GM21717 (cell line): ENCODE measurements around the gene TOMM40.
"Not testable (repeated sequence)": the region's sequence is repeated elsewhere in the genome, so short reads cannot be mapped to it uniquely, and the experiment has no call there.

Experiments used
- ATAC-seq: cut with Tn5 transposase; IDR thresholded peaks from one replicate; pipeline ENCODE4 v1.9.1; 2021; ENCODE audit warnings: mild to moderate bottlenecking, moderate library complexity; ENCODE audit not compliant: unreplicated experiment

TOMM40 gene

DNA sequence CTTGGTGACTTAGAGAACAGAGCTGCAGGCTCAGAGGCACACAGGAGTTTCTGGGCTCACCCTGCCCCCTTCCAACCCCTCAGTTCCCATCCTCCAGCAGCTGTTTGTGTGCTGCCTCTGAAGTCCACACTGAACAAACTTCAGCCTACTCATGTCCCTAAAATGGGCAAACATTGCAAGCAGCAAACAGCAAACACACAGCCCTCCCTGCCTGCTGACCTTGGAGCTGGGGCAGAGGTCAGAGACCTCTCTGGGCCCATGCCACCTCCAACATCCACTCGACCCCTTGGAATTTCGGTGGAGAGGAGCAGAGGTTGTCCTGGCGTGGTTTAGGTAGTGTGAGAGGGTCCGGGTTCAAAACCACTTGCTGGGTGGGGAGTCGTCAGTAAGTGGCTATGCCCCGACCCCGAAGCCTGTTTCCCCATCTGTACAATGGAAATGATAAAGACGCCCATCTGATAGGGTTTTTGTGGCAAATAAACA, 33.2 kb downstream of the TOMM40 start:
- no peak for ATAC-seq

DNA sequence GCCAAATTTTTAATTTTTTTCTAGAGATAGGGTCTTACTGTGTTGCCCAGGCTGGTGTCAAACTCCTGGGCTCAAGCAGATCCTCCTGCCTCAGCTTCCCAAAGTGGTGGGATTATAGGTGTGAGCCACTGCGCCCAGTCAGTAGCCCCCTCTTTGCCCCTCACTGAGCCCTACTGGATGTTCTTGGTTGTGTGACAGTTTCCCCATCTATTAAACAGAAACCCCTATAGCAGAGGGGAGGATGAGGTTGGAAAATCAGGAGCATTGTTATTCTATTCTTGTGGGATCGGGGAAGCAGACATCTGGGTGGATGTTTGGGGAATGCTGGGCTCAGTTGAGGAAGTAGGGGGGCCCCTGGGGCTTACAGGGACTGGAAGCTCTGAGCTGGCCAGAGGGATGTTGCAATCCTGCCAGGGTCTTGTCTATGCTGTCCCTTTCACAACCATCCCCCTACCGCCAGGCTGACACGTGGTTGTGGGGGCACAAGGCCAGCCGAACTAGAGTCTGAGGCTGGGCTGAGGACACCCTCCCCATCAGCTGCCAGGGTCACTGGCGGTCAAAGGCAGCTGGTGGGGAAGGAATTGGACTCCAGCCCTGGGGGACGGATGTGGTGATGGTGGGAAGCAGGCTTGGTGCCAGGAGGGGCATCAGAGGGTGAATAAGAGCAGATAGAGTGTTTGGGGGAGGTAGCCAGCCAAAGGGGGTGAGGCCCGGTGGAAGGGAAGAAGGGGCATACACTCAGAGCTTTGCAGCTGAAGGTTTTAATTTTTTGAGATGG, 34.2 kb downstream of the TOMM40 start:
- ATAC-seq = no peak

DNA sequence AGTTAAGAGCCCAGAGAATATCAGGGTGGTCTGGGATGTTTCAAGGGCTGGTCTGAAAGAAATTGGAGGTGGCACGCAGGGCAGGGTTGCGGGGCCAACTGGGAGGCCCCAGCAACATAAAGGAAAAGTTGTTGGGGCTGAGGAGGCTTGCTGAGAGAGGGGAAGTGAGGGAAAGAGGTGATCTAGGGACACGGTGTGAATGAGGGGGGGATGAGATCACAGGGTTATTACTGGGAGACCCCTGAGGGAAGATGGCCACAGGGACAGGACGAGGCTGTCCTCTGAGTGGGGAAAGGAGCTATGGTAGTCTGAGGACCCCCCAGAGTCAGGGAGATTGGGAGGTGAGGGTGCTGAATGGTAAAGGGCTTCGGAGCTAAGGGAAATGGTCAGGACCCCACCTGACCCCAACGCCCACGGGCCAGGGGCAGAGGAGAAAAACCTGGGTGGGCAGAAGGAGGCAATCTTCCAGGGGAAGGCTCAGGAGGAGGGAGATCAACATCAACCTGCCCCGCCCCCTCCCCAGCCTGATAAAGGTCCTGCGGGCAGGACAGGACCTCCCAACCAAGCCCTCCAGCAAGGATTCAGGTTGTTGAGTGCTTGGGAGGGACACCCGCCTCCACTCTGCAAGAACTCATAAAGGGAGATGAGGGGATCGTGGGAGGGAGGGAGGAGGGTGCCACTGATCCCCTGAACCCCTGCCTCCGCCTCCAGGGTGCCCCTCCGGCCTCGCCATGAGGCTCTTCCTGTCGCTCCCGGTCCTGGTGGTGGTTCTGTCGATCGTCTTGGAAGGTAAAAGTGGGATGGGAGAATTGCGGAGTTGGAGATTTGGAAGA, 35.4 kb downstream of the TOMM40 start:
- not testable (repeated sequence) for ATAC-seq

DNA sequence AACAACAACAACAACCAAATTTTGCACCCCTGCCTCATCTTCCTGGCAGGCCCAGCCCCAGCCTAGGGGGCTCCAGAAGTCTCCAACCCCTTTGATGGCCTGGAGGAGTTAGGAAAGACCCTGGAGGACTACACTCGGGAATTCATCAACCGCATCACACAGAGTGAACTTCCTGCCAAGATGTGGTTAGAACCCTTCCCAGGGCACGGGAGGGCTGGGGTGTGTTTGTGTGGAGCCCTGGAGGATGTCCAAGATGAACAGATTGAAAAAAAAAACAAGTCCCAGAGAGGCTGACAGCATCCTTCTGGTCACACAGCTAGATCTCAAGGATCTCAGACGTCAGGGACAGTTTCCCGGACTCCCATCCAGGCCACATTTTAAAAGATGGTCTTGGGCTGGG, 36.7 kb downstream of the TOMM40 start:
- ATAC-seq = no peak

DNA sequence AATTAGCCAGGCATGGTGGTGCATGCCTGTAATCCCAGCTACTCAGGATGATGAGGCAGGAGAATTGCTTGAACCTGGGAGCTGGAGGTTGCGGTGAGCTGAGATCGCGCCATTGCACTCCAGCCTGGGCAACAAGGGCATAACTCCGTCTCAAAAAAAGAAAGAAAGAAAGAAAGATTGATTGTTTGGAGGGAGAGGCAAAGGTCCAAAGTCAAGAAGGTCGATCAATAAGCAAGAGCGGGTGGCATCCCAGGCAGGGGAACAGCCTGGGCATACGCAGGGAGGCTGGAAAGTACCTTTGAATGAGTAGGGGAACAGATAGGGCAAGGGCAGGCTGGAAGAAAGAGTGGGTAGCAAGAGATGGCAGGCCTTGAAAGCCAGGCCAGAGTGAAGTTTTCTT, 39.0 kb downstream of the TOMM40 start:
- ATAC-seq = no peak

DNA sequence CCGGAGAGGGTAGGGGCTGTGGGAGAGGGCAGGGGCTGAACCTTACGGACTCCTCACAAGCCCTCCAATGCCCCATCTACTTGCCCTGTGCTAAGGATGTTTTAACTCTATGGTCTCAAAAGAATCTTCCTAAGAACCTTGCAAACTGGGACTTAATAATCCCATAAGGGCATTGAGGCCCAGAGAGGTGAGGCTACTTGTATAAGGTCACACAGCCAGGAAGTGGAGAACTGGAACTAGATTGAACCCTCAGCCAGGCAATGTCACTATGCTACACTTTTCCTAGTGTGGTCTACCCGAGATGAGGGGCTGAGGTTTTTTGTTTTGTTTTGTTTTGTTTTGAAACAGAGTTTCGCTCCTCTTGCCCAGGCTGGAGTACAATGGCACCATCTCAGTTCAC, 40.5 kb downstream of the TOMM40 start:
- no peak for ATAC-seq

DNA sequence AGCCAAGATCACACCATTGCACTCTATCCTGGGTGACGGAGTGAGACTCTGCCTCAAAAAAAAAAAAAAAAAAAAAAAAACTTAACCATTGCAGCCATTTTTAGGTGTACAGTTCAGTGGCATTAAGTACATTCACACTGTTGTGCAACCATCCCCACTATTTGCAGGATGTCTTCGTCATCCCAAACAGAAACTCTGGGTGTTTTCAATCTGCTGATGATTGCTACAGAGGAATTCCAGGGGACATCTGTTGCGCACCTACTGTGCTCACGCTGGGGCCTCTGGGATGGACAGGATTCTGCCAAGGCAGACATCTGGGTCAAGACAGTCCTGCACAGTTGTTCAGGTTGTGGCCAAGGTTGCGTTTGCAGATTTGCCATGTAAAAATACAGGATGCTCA, 48.6 kb downstream of the TOMM40 start:
- no peak for ATAC-seq

DNA sequence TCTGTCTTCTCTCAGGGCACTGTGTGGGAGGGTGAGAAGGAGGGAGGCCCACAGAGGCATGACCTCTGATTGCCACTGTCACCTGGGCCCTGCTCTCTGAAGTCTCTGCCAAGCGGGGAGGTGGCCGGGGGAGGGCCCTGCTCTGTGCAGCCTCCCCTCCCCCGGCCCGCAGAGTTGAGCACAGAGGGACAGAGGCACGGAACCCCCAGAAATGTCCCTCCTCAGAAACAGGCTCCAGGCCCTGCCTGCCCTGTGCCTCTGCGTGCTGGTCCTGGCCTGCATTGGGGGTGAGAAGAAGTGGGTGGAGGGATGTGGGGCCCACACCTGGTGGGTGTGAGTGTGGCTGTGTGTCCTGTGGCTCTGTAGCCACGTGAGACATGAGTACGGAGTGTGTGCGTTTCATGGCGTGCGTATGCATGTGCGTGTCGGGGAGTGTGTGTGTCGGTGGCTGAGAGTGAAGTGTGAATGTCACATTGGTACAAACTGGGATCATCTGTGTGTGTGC, 51.1 kb downstream of the TOMM40 start, which contains the start of gene APOC4:
Gene APOC4 (plus strand): TSS at position 171 of the 505 bp plus-strand sequence. CDS start 41 bp downstream, at position 212.
- ATAC-seq = no peak

DNA sequence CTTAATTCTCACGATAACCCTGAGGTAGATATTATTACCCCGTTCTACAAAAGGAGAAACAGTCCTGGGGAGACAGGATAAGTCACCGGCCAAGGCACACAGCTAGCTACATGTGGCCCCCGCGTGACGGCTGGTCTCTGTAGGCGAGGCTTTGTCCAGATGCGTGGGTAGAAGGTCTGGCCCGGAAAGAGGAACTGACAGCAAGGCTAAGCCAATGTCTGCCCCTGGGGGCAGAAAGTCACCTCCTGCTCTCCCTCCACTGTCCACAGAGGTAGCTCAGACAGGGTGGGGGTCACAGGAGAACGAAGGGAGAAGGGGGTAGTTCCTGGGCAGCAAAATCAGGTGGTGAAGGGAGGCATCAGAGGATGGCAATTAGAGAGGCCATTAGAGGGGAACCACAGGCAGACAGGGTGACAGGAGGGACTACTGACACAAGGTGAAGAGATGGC, 52.8 kb downstream of the TOMM40 start:
- ATAC-seq = no peak

DNA sequence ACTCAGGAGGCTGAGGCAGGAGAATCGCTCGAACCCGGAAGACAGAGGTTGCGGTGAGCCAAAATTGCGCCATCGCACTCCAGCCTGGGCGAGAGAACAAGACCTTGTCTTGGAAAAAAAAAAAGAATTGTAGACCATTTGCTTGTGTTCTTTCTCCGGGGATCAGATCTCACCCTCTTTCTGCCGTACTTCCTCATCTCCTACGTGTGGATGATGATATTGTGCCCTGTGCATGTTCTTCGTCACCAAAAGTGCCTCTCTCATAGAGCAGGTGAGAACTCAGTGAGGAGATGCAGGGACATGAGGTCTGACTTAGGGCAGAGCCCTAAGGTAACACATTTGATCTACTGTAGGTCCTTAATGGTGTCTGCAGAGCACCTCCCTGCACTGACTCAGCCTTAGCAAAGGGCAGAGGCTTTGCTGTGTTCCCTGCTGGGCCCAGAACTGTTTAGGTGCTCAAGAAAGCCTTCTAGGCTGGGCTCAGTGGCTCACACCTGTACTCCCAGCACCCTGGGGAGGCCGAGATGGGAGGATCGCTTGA, 56.1 kb downstream of the TOMM40 start:
- no peak for ATAC-seq

DNA sequence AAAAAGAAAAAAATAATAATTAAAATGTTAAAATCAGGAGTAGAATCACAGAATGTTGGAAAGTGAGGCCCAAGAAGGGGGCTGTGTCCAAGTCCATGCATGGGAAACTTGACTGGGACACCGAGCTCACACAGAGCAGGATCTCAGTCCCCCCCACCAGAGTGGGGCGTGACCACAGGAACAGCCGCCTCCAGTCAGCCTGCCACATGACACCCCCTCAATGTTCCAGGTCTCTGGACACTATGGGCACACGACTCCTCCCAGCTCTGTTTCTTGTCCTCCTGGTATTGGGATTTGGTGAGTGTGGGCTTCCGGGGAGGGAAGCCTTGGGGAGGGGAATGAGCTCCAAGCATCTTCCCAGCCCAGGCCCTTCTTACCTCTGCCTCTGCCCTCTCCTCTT, 57.2 kb downstream of the TOMM40 start:
- ATAC-seq = no peak

DNA sequence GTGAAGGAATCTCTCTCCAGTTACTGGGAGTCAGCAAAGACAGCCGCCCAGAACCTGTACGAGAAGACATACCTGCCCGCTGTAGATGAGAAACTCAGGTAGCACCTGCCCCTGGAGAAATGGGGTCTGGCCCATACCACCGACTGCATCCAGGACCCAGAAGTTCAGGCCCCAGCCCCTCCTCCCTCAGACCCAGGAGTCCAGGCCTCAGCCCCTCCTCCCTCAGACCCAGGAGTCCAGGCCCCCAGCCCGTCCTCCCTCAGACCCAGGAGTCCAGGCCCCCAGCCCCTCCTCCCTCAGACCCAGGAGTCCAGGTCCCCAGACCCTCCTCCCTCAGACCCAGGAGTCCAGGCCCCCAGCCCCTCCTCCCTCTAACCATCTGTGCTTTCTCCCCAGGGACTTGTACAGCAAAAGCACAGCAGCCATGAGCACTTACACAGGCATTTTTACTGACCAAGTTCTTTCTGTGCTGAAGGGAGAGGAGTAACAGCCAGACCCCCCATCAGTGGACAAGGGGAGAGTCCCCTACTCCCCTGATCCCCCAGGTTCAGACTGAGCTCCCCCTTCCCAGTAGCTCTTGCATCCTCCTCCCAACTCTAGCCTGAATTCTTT, 57.8 kb downstream of the TOMM40 start:
- ATAC-seq = no peak

DNA sequence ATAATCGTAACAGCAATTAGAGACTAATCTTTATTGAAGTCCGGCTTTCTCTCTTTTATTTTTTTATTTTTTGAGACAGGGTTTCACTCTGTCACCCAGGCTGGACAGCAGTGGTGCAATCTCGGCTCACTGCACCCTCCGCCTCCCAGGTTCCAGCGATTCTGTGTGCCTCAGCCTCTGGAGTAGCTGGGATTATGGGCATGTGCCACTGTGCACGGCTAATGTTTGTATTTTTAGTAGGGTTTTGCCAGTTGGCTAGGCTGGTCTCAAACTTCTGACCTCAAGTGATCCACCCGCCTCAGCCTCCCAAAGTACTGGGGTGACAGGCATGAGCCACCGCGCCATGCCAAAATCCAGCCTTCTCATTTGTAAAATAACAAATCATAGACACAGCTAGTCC, 58.5 kb downstream of the TOMM40 start:
- no peak for ATAC-seq

DNA sequence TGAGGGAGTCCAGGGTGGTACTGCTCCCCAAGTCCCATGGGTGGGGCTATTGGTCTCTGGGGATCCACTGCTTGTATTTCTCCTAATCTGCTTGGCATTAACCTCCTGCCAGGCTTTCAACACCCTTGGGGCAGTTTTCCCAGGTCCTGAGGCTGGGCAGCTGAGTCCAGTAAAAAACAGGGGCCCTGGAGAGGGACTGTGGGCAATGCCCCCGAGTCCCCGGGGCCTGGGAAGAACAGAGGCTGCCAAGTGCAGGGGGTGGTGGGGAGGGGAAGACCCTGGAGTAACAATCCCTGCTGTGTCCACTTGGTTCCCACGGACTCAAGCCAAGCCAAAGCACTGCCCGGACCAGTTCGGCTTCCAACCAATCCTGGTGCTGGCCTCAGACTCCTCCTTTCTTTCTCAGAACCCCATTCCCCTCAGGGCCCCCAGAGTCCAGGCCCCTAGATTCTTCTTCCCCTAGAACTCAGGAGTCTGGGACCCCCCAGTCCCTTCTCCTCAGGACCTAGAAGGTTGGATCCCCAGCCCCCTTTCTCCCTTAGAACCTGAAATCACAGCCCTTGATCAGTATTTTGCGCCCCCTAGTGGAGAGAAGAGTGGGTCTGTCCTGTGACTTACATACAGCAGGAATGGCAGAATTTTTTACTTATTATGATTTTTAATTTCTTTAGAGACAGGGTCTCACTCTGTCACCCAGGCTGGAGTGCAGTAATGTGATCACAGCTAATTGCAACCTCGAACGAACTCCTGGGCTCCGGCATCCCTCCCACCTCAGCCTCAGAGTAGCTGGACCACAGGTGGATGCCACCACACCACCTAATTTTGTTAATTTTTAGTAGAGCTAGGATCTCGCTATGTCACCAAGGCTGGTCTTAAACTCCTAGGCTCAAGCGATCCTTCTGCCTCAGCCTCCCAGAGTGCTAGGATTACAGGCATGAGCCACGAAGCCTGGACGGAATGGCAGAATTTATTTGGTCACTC, 60.4 kb downstream of the TOMM40 start:
- no peak for ATAC-seq
